A549 (cell line): ENCODE results near the gene SSH2.
A peak's percentile ranks its signal among the peaks of the same experiment; 100 is the strongest.

Experiments
- CHD4 ChIP-seq: fragments of 200-600 bp; sonication (generic); IDR thresholded peaks from 2 replicates; pipeline ENCODE4 v1.6.1; 2016; ENCODE audit warnings: antibody characterized with exemption, mild to moderate bottlenecking, borderline replicate concordance
- CTCF ChIP-seq: fragments of >200 bp; sonication (Bioruptor Twin); formaldehyde crosslinking; IDR thresholded peaks from 3 replicates; pipeline ENCODE4 v1.5.1; 2016
- E2F6 ChIP-seq: IDR thresholded peaks from 2 replicates; pipeline ENCODE4 v1.6.1; 2012; ENCODE audit warnings: low read depth, borderline replicate concordance
- POLR2A ChIP-seq: IDR thresholded peaks from 2 replicates; pipeline ENCODE4 v1.6.1; 2012; ENCODE audit warnings: mild to moderate bottlenecking, low read length
- POLR2AphosphoS2 ChIP-seq: conservative IDR thresholded peaks from 2 replicates; pipeline ENCODE4 v1.6.1; 2012; ENCODE audit warnings: low read length, improper control_type of control experiment, inconsistent platforms
- RAD21 ChIP-seq, 2 experiments: fragments of >200 bp in 1 of 2; sonication (Bioruptor Twin) in 1 of 2; formaldehyde crosslinking in 1 of 2; IDR thresholded peaks in 1 of 2; conservative IDR thresholded peaks in 1 of 2; 2 replicates in 1 of 2; 3 replicates in 1 of 2; pipeline ENCODE4 v1.6.1; 2012 to 2018; ENCODE audit warnings: inconsistent platforms in 1 of 2
- REST ChIP-seq: fragments of 200-600 bp; sonication (generic); IDR thresholded peaks from 2 replicates; pipeline ENCODE4 v1.6.1; 2016; ENCODE audit warnings: antibody characterized with exemption, mild to moderate bottlenecking, moderate library complexity

- no peak for TF ChIP-seq CTCF
- no peak for TF ChIP-seq E2F6
- TF ChIP-seq REST, result no peak
- TF ChIP-seq RAD21 (conservative IDR thresholded peaks at IDR 0.05 in 1 of 2, IDR thresholded peaks at IDR 0.05 in 1 of 2), result no peak
- no peak for TF ChIP-seq POLR2AphosphoS2
- TF ChIP-seq POLR2A, result peak; percentile 63
- TF ChIP-seq CHD4, result no peak
Observed at GRCh38 chr17:29589524-29590410, 340.3 kb downstream of the SSH2 start, which contains the start of gene GIT1.
